HCT116 (cell line): Measurements from ENCODE around the gene SLC7A7.
"Not testable (repeated sequence)": the region's sequence is repeated elsewhere in the genome, so short reads cannot be mapped to it uniquely, and the experiment has no call there.

Experiments
- CTCF ChIP-seq, 3 experiments: fragments of 200-600 bp in 1 of 3; sonication (generic) in 1 of 3; IDR thresholded peaks in 2 of 3; conservative IDR thresholded peaks in 1 of 3; 2 replicates each; pipeline ENCODE4 v1.5.1; 2012 to 2017; ENCODE audit warnings: low read depth in 2 of 3, low read length in 2 of 3, antibody characterized with exemption in 1 of 3, borderline replicate concordance in 1 of 3, control low read depth in 1 of 3, mild to moderate bottlenecking in 1 of 3, mixed read lengths in 1 of 3, mixed run types in 1 of 3, moderate library complexity in 1 of 3; ENCODE audit not compliant: insufficient read depth in 1 of 3
- EGR1 ChIP-seq: IDR thresholded peaks from 2 replicates; pipeline ENCODE4 v1.6.1; 2012; ENCODE audit warnings: low read depth
- EZH2 ChIP-seq: fragments of 200-600 bp; sonication (generic); IDR thresholded peaks from 2 replicates; pipeline ENCODE4 v1.6.1; 2017; ENCODE audit warnings: antibody characterized with exemption, mixed run types
- FOSL1 ChIP-seq: IDR thresholded peaks from 2 replicates; pipeline ENCODE4 v1.6.1; 2012; ENCODE audit warnings: low read depth
- POLR2A ChIP-seq: IDR thresholded peaks from 2 replicates; pipeline ENCODE4 v1.7.0; 2011; ENCODE audit warnings: borderline replicate concordance; ENCODE audit not compliant: insufficient read depth, insufficient read length; ENCODE audit errors: extremely low read depth
- SIN3A ChIP-seq: IDR thresholded peaks from 2 replicates; pipeline ENCODE4 v1.6.1; 2012; ENCODE audit warnings: low read depth
- SP1 ChIP-seq: IDR thresholded peaks from 2 replicates; pipeline ENCODE4 v1.6.1; 2012; ENCODE audit warnings: low read depth
- ZNF274 ChIP-seq: fragments of 200-500 bp; sonication (Bioruptor generic); IDR thresholded peaks from 2 replicates; pipeline ENCODE4 v1.6.1; 2014; ENCODE audit warnings: mild to moderate bottlenecking, low read depth, low read length, inconsistent platforms

- not testable (repeated sequence) for TF ChIP-seq EZH2; CTCF (IDR thresholded peaks at IDR 0.05 in 2 of 3, conservative IDR thresholded peaks at IDR 0.05 in 1 of 3; ENCODE audit: borderline replicate concordance in 1 of 3, insufficient read depth in 1 of 3, low read depth in 2 of 3, low read length in 2 of 3); ZNF274; SIN3A; SP1; EGR1; POLR2A; FOSL1
These were observed 45.1 kb upstream of the SLC7A7 start for GRCh38 chr14:22860377-22860776.
